GF-D8 (cell line): ENCODE measurements around the gene FHOD1.
A peak's percentile ranks its signal among the peaks of the same experiment; 100 is the strongest.

Experiments used
- DNase-seq: peaks from one replicate; lab custom pipeline; 2025; lab: John Stamatoyannopoulos, UW

The FHOD1 gene

GRCh38 chr16:67206838-67207248, 40.4 kb downstream of the FHOD1 start:
- DNase-seq, result no peak

DNA sequence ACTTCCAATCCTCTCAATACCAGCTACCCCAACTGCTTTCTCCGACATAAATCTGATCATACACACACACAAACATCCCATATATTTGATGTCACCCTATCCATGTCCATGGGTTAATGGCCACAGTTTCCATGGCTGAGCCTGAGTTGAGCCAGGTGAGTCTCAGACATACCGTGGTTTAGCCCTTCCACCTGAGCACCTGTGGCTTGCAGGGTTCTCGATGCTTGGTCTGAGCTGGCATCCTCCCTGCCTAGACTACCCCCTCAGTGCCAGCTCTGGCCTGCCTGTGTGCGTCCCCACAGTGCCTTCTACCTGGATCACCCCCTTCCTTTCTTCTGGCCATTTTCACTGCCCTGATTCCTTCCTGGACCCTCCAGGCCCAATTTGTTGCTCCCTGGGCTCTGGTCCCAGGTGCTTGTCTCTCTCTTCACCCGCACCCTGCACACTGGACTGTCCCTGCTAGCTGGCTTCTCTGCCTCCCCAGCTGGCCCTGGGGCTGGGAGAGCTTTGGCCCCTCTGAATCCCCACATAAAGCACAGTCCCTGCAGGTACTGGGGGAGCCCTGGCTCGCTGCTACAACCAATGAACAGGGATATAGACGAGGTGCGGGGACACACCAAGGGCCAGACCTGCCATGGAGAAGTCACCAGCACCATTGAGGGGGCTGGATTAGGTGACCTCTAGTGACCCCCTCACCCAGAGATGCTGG, 41.0 kb downstream of the FHOD1 start:
- DNase-seq, result no peak

GRCh38 chr16:67204076-67204475, 43.2 kb downstream of the FHOD1 start:
- DNase-seq, result no peak

- no peak for DNase-seq
Measured at GRCh38 chr16:67202956-67203493, 44.3 kb downstream of the FHOD1 start.

DNA sequence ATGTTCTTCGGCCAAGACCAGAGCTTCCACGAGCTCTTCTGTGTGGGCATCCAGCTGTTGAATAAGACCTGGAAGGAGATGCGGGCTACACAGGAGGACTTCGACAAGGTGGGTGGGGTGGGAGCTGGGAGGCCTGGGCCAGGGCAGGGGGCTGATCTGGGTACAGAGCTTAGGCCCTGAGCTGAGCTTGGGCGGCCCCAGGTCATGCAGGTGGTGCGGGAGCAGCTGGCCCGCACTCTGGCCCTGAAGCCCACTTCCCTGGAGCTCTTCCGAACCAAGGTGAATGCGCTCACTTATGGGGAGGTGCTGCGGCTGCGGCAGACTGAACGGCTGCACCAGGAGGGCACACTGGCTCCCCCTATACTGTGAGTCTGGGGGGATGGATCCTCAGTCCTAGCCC, 44.9 kb downstream of the FHOD1 start:
- no peak for DNase-seq

- DNase-seq, result no peak
Measured at GRCh38 chr16:67201411-67202345, 45.6 kb downstream of the FHOD1 start.

GRCh38 chr16:67200491-67200890, 46.8 kb downstream of the FHOD1 start:
- DNase-seq, result no peak

GRCh38 chr16:67199808-67200198, 47.5 kb downstream of the FHOD1 start:
- DNase-seq, result no peak

GRCh38 chr16:67199011-67199807, 48.1 kb downstream of the FHOD1 start, which contains the start of gene ELMO3:
Gene ELMO3 (plus strand): TSS chr16:67199131. CDS start chr16:67199327, 196 bp downstream.
- no peak for DNase-seq

DNA sequence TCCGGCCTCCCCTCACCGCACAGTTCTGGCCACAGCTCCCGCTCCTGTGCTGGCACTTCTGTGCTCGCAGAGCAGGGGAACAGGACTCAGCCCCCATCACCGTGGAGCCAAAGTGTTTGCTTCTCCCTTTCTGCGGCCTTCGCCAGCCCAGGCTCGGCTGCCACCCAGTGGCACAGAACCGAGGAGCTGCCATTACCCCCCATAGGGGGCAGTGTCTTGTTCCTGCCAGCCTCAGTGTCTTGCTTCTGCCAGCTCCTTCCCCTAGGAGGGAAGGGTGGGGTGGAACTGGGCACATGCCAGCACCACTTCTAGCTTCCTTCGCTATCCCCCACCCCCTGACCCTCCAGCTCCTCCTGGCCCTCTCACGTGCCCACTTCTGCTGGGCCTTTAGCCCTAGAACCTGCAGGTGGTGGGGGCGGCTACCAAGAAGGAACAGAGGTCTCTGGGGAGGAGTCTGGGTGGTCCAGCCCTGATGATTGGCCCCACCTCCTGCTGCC, 49.0 kb downstream of the FHOD1 start:
- no peak for DNase-seq

DNA sequence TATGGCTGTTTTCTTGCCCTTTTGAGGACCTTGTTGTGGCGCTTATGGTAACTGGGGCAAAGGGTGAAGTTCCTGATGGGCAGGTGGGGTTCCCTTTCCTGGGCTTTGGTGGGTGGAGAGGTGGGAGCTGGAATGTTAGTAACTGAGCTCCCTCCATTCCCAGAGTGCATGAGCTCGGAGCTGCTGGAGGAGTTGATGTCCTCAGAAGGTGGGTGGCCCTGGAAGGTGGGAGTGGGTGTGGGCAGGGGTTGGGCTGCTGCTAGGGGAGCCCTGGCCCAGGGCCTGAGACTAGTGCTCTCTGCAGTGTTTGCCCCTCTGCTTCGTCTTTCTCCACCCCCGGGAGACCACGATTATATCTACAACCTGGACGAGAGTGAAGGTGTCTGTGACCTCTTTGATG, 49.6 kb downstream of the FHOD1 start:
- no peak for DNase-seq

DNA sequence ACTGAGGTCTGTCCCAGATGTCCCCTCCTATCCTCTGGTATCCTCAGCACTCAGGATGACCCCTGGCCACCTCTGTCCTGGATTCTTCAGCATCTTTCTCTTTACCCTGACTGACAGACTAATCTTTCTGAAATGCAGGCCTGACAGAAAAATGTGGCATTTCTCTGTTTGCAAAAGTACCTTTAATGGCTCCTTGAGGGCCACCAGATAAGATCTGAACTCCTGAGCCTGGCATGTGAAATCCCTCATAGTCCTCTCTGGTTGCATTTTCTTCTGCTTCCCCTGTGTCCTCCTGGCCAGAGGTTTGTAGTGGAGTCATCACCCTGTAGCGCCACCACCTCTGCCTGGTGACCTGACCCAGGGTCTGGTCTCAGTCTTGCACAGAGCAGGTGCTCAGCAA, 50.4 kb downstream of the FHOD1 start:
- DNase-seq, result no peak

- no peak for DNase-seq
Measured at GRCh38 chr16:67195676-67196075, 51.6 kb downstream of the FHOD1 start.

DNA sequence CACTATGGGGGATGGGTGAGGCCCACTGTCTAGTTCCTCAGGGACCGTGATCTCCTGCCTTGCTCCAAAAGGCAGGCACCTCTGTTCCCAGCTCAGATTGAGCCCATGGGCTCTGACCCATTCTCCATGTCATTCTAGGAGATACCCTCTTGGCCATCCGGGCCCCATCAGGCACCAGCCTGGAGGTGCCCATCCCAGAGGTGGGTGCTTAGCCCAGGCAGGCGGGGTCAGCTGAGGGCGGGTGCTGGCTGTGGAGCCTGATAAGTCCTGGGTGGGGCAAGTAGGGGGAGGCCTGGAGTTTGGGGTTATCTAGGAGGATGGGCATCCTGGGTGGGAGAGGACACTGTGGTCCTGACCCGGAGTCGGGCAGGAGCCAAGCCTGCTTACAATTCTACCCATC, 53.0 kb downstream of the FHOD1 start:
- no peak for DNase-seq

DNA sequence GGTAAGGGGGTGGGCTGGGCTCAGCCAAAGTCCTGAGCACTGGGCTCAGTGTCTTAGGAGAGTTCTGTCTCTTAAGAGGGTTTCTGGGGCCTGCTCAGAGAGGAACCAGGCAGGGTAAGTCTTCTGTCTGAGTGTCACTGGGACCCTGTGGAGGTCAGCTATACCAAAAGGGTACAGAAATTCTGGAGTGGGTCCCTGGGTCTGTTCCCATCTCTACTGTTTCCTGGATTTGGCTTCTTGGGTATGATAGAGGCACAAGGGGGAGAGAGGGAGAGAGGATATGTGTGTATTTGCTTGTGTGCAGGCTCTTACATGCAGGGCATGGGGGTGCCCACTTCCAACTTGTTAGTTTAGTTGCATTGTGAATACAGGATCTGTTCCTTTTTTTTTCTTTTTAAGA, 53.7 kb downstream of the FHOD1 start:
- DNase-seq, result no peak

GRCh38 chr16:67192781-67193361, 54.4 kb downstream of the FHOD1 start:
- DNase-seq, result no peak

DNA sequence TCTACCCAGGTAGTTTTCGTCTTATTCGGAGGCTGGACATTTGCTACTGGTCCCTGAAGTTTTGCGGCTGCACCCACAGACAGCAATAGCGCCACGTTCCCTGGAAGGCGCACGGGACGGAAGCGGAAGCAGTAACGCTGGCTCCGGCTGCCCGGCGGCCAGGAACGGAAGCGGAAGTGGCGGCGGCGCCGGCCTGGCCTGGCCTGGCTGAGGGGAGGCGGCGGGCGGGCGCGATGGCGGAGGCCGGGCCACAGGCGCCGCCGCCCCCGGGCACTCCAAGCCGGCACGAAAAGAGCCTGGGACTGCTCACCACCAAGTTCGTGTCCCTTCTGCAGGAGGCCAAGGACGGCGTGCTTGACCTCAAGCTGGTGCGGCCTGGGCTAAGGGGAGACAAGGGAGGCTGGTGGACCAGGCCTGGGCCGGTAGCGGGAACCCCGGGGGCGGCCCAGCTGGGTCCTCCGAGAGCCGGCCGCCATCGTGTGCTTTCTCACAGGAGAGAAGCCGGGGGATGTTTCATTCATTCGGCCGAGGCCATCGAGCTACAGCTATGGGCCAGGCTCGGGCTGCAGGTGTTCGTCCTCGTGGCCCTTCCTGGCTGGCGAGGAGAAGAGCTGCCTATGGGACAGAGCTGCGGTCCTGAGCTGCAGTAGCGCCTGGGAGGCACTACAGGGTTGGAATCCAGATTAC, 55.1 kb downstream of the FHOD1 start, which contains the start of gene E2F4:
E2F4 (plus strand) TSS at position 161 of the 687 bp plus-strand sequence; CDS start at position 234, 73 bp downstream.
- DNase-seq, result peak; percentile 64

DNA sequence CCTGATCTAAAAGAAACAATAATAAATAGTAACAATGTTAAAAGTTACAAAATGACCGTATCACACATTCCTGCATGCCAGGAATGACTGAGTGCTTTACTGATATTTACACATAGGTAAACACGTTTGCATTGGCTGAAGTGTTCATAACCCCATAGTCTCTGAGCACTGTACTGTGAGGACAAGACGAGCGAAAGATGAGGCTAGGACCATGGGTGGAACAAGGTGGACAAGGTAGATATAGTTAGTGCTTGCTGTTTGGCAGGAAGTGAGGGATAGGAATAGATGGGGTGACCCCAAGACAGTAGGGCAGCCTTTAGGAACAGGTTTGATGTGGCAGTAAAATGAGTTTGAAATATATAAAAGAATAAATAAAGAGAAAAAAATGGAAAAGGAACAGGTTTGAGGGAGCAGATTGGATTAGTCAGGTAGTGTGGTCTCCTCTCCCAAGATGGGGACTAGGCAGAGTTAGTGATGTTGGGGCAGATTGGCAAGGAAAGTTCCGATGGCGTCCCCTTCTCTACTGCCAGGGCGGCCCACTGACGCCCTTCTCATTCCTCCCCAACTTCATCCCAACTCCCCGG, 55.8 kb downstream of the FHOD1 start:
- no peak for DNase-seq

GRCh38 chr16:67190448-67191399, 56.6 kb downstream of the FHOD1 start:
- DNase-seq, result no peak
